GDM1 (cell line): Measurements from ENCODE around the gene ISYNA1.
A peak's percentile ranks its signal among the peaks of the same experiment; 100 is the strongest.

ENCODE experiments used
- DNase-seq: peaks from one replicate; lab custom pipeline; 2025; lab: John Stamatoyannopoulos, UW

ISYNA1 gene

DNA sequence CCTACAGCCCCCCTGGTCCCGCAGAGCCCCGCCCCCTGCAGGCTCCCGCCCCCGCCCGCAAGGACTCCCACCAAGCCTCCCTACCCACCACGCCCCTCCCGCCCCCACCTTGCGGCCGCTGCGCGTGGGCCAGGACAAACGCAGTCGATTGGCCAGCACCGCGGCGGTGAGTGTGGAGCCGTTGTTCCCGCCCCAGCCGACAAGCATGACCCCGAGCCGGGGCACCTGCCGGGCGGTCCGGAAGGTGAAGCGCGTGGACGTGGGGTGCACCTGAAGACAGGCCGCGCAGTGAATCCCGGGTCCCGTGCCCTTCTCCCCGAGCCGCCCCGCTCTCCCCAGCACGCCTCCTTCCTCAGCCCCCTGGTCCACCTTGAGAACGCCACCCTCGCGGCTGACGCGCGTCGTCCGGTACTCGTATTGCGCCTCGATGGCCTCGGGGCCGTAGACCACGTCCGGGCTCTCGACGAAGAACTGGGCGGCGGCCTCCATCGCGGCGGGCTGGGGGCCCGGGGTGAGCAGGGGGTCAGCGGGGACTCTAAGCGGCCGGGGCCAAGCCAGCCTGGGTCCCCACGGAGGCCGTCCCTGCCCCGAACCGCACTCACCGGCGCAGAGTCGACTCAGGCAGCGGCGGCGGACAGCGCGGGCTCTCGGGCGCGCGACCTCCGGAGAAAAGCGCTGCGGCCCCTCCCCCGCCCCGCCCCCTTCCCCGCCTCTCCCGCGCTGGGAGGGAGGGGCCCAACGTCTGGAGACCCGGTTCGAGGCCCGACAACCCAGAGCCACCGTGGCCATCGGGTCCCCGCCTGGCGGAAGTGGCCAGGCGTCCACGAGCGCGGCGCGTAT, at the start of gene ISYNA1:
ISYNA1 (minus strand) TSS at position 643 of the 840 bp plus-strand sequence; CDS start at position 489, 154 bp downstream.
- peak; percentile 47 for DNase-seq

DNA sequence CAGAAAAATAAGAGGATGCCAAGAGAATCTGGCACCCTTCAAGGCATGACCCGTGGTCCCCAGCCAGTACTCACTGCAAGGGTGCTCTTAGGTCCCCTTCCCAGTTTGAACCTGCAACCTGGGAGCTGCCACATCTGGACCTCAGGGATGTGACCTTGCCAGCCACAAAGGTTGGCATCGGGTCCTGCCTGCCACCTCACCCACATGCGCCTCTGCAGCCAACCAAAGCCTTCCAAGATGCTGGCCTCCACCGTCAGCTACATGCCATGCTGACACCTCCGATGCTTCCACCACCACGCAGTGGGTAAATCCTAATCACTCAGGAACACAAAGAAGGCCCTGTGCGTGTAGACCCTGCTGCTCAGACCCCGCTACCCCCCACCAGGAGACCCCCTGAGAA, 48.8 kb upstream of the ISYNA1 start:
- DNase-seq, result no peak

DNA sequence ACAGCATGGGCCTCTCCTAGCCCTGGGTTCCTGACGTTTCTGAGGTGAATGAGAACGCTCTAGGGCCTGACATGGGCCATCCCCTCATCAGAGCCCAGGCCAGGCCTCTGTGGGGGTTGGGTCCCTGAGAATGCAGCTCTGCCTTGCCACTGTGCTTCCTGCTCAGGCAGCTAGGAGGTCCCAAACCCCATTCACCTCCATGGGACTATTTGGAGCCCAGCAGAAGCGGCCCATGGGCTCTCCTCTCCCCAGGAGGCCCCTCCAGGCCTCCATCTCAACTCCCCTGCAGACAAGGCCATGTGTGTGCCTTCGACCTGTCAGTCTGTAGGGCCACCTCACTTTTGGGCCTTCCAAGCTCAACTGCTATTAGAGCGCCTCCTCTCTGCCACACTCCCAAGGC, 47.1 kb upstream of the ISYNA1 start:
- no peak for DNase-seq

DNA sequence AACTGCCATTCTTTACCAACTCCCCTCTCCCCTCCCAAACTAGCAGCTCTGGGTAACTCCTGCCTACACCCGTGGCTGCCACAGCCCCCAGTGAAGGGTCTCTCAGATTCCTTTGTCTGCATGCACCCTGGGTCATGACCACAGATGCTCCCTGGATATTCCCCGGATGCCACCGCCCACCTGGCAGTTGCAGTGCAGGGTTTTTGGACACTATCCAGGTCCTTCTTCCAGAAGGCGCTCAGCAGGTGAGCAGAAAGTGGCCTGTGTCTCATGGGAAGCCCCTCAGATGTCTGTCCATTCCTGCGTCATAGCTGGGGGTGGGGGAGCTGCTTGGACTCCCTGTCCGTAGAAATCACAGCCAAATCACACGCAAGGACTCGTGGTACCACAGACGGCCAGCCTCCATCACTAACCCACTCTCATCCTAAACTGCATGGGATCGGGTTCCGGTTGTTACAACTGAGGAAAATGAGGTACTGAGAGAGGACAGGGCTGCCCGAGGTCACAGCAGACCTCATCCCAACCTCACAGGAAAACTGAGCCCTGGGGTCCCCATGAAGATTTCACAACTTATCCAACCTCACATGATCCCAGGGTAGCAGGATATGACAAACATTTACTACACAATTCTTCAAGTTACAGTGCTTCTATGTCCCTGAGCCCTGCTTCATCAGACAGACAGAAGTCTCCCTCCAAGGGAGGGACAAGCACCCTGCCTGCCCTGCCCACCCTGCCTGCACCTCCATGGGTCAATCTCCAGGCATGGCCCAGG, 45.4 kb upstream of the ISYNA1 start:
- no peak for DNase-seq

DNA sequence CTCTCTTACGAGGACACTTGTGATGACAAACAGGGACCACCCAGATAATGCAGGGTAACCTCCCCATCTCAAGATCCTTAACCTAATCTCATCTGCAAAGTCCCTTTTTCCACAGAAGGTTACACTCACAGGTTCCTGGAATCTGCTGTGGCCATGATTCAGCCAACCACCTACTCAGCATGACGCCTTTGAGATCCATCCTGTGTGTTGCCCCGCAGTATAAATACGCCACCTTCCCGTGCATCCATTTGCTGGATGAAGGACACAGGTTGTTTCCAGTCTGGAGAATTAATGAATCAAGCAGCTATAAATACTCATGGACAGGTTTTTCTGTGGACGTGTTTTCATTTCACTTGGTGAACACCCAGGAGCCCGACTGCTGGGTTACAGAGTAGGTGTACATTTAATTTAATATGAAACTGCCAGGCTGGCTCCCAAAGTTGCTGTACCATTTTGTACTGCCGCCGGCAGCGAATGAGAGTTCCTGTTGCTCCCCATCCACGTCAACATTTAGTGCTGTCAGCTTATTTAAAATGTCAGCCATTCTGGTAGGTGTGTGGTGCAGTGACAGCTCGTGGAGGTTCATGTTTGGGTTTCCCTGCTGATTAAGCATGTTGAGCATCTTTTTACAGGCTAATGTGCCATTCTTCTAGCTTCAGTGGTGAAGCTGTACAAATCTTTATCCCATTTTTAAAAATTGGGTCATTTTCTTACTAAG, 43.7 kb upstream of the ISYNA1 start:
- no peak for DNase-seq

DNA sequence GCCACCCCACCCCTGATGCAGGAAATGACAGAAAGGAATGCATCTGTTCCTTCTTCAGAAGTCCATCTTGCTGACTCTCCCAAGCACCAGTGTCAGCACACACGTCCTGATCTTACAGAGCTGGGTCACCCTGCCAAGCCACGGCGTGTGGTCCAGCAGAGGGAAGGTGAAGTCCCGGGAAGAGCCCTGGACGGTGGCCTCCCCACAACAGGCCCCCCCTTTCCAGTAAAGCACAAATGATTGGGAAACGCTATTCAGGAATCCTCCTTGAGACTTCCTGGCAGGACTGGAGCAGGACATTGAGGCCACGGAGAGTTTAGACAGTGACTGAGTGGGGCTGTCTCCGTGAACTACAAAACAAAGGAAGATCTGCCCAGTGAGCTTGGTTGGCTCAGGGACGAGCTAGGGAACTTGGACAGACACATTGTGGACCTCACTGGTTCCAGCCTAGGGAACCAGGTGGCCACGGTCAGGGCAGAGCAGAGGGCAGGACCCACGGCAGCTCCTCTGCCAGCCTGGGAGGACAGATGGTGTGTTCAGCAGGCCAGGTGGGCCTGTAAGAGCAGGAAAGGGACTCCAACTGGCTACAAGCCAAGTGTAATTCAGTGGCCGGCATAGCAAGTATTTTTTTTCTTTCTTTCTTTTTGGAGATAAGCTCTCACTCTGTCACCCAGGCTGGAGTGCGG, 42.2 kb upstream of the ISYNA1 start:
- DNase-seq, result no peak

DNA sequence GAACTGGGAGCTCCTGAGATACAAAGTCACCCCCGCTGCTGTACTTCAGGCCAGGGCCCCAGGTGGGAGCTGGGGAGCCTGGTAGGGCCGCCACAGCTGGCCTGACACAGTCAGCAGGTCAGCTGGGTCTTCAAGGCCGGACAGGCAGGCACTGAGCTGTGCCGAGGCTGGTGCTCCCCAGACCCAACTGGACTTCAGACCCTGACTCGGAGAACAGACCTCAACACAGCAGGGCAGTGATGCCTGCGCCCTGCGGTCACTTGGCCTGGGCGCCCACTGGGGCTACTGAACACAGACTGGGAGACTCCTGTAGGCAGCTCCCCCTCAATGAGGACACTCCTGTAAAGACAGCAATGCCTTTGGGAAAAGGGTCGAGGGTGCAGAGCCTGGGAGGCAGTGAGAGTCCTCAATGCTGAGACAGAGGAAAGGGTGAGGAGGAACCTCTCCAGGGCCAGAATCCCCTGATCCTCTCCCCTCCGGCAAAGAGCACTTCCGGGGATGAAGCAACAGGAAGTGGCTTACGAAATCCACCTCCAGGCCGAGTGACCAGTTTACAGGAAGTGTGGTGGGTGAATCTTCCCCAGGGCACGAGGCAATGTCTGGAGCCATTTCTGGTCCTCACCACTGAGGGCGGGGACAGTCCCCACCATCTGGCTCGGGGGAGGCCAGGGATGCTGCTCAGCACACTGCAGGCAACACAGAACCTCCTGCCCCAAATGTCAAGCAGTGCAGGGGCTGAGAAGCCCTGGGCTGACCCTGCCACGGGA, 40.8 kb upstream of the ISYNA1 start:
- peak; percentile 23 for DNase-seq

DNA sequence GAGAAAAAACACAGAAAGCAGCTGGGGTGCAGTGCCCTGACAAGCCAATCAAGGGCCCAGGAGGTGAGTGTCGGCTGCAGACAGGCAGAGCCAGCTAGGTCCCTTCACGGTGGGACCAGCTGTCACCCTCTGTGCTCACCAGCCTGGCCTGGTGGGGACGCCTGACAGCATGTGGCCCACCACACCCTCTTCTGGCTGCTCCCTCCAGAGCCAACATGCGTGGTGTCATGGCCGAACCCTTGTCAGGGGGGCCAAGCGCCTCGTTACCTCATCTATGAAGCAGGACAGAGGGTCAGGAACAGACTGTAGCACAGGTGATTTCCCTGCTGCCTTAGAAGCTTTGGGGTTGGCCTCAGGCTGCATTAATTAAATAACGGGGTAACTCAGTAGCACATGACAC, 40.0 kb upstream of the ISYNA1 start:
- no peak for DNase-seq

DNA sequence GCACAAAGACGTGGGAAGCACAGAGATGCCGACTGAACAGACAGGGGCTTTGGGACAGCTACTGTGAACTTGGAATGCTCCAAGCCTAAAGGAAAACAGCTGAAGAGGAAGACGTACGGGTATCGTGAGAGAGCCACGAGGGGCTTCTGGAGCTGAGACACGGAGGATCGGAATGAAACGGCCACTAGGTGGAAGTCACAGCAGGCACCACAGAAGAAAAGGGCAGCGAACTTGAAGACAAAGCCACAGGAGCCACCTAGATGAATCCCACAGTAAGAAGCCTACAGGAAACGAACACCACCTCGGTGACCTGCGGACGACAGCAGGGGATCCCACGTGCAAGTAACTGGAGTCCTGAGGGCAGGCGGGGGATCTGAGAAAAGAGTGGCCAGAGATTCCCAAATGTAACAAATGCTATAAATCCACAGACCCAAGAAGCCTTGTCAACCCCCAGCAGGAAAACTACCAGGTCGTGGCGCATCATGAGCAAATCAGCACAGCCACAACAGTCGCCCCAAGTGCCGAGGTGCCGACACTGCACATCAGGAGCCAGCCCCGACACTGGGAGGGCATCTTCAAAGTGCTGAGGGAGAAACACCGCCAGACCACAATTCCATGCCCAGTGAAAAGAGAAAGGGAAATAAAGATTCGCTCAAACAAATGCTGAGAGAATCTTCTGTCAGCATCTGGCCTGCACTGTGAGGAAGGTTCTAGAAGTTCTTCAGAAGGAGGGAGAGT, 39.3 kb upstream of the ISYNA1 start:
- no peak for DNase-seq

DNA sequence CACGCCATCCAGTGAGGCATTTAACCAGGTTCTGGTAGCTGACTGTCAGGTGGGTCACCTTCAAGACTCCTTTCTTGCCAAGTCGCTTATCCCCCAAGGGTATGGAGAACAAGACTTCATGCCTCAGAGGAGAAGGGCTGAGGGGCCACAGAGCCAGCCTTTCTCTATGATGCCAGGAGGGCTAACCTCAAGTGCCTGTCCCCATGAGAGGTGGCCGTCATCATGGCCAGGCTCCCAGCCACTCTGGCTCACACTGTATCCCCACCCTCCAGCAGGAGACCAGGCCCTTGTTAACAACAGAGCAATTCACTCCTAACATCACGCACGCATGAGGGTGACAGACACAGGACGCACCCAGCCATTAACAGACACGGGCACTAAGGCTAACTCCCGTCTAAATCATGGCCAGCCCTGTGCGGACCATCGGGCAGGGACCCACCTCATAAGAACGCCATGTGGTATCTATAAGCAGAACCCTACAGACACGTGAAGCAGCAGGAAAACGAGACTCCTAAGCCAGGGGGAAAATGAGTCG, 38.6 kb upstream of the ISYNA1 start:
- no peak for DNase-seq

DNA sequence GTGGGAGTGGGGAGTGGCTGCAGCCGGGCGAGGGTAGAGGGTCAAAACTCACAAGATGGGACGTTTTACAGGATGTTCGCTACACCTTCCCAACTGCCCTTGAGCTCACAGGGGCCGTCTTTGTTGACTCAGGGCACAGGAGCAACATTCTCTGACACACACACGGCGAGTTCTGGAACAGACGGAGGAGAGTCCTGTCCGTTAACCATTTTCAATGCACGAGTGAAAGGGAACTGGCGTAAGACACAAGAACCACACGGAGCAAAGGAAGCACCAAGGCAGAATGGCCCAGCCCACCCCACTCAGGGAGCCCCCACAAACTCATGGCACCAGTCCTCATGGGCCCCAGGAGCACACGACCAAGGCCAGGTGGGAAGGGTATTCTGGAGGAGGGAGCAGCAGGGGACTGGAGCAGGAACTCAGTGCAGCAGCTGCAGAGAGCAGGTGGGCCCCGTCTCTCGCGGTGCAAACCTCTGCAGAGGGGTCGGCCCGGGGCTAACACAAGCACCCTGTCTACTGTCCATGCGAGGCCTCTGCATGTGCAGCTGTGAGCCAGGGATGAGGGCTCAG, 37.9 kb upstream of the ISYNA1 start:
- no peak for DNase-seq

DNA sequence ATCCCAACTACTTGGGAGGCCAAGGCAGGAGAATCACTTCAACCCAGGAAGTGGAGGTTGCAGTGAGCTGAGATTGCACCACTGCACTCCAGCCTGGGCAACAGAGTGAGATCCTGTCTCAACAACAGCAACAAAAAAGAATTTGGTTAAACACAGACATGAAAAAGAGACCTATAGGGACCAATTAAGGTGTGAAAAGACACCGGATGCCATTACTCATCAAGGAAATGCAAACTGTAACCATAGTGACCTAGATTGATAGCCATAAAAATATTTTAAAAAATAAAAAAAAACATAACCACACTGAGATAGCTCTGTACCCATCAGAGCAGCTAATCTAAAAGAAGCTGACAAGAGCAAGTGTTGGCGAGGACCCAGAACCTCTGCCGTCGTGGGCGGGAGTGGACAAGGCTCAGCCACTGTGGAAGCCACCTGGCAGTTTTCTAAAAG, 37.1 kb upstream of the ISYNA1 start:
- no peak for DNase-seq

DNA sequence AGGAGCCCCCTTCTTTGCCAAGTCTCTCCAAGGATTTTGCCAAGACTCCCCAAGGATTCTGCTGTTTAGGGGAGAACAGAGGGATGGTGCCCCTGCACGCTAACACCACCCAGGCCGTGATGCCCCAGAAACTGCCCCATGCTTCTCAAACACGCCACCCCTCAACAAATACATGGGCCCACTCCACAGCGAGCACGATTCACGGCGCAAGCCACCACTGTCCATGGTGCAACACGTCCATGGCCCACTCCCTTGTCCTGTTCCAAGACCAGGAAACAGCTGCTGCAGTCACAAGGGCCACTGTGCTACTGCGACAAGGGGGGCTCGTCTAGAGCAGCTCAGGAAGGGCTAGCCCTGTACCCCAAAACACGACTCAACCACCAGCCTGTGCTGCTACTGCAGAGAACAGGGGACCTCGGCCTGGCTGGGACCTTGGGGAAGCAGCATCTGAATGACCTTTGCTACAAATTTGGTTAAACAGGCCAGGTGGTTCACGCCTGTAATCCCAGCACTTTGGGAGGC, 36.5 kb upstream of the ISYNA1 start:
- no peak for DNase-seq

DNA sequence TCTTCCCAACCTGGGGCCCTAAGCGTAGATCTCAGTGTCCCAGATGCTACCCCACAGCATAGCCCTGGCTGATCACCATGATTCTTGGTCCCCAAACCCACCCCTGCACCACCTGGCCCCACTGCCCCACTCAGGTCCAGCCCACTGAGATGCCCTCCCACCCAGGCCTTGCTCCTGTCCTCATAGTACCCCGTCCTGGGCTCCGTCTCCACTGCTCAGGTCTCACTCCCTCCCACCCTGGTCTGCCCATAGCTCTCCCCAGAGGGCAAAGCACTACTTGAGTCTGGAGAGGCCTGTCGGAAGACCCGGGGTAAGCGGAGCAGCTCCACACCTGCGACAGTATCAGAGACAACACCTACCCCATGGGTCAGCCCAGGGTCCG, 35.8 kb upstream of the ISYNA1 start:
- DNase-seq, result no peak

DNA sequence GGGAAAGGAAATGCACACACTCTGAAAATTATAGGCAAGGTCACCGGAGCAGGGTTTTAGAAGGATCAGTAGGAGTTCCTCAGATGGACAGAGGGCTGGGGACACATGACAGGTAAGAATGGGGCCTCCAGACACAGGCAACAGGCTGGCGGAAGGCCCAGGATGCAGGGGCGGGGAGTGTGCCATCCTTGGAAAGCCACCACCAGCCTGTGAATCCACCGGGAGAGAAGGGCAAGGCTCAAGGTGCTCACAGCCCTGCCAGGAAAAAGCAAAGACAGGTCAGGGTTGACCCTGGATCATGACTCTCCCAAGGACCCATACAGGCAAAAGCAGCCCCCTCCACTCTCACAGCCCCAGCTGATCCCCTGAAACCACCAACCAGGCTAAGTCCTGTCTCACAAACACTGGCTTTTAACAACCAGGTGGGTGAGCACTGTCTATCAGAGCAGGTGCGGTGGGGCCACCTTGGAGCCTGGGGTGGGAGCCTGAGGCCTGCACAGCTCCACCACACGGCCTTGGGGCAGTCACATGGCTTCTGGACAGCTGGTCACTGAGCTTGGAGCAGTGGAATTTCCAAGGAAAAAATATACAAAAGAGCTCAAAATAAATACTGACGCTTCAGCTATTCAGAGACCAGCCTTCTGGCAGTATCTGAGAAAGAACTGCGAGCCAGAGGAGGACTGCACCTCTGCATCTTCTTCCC, 35.2 kb upstream of the ISYNA1 start:
- DNase-seq, result no peak

DNA sequence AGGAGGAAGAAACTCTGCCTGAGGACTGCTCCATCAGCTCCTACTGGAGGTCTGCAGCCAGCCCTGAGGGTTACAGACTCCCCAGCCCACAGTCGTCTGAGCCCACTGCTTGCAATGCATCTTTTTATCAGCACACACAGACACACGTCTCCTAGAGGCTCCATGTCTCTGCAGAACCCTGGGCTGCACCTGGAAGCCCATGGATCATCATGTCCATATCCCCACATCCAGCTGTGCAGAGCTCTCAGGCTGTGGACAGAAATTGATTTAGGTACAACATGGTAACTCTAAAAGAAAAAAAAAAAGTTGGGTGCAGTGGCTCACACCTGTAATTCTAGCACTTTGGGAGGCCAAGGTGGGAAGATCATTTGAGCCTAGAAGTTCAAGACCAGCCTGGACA, 32.9 kb upstream of the ISYNA1 start:
- DNase-seq, result no peak

DNA sequence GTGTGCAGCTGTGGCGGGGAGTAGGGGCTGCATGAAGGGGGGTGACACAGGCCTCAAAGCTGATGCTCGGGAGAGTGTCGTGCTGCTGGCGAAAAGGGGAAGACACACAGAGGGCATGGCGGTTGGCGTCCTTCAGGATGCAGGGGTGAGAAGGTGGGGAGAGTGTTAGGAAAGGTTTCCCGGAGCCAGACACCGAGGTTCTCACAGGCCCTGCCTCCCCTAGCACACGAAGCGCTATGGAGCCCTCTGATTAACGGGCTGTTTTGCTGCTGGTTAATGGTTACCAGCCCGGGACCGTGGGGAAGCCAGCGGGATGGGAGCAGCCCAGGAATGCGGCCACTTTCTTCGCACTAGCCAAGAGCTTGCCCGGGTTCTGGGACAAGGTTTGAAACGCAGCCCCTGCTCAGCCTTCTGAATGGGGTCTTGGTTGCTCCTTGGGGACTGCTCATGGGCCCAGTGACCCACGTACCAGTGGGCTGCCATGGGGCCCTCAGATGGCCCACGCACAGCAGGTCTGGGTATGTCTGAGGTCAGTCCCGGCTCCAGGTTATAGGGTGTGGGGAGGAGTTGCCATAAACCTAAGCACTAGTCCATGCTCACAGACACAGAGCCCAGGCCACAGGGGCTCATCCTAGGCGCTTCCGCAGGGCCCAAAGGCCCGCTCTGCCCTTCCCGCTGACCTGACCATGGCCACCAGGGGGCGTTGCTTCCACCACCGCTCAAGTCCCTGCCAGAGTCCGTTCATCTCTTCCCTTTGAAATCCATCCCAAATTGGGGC, 31.3 kb upstream of the ISYNA1 start:
- peak; percentile 19 for DNase-seq

DNA sequence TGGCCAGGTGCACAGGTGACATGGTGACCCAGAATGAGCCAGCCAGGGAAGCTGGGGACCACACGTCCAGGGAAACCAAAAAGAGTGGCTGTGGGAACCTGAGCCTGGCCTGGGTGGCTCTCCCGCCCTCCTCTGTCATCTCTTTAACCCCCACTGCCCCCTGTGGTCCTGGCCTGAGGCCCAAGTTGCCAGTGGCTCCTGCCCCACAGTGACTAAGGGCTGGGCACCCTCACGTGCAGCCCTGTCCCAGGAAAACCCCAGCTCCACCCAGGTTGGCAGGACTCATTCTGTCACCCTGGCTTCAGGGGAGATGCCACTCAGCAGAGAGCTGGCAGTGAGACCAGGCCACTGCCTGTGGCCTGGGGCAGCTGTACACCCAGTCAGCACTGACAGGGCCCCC, 30.6 kb upstream of the ISYNA1 start:
- no peak for DNase-seq
